GM18858 (cell line): ENCODE data around the gene CIT.

Source experiments
- ATAC-seq: cut with Tn5 transposase; IDR thresholded peaks from one replicate; pipeline ENCODE4 v1.9.1; 2021; ENCODE audit not compliant: unreplicated experiment

The CIT gene

GRCh38 chr12:119682639-119683252 is 194.4 kb downstream of the CIT start:
- no peak for ATAC-seq

- no peak for ATAC-seq
These were observed 195.1 kb downstream of the CIT start for GRCh38 chr12:119681728-119682638.

GRCh38 chr12:119681111-119681510 is 196.0 kb downstream of the CIT start:
- no peak for ATAC-seq

GRCh38 chr12:119679490-119679889 is 197.6 kb downstream of the CIT start:
- no peak for ATAC-seq

- no peak for ATAC-seq
These were observed 198.0 kb downstream of the CIT start for GRCh38 chr12:119679081-119679480.

- no peak for ATAC-seq
These were observed 198.7 kb downstream of the CIT start for GRCh38 chr12:119678459-119678858.

GRCh38 chr12:119676573-119676972 is 200.5 kb downstream of the CIT start:
- no peak for ATAC-seq

- no peak for ATAC-seq
These were observed 201.1 kb downstream of the CIT start for GRCh38 chr12:119676022-119676421.

GRCh38 chr12:119674560-119674959 is 202.6 kb downstream of the CIT start:
- no peak for ATAC-seq

- no peak for ATAC-seq
These were observed 203.5 kb downstream of the CIT start for GRCh38 chr12:119673634-119674033.

- no peak for ATAC-seq
These were observed 204.9 kb downstream of the CIT start for GRCh38 chr12:119672194-119672593.

GRCh38 chr12:119671070-119671469 is 206.1 kb downstream of the CIT start:
- ATAC-seq, result no peak

- ATAC-seq, result no peak
These were observed 207.2 kb downstream of the CIT start for GRCh38 chr12:119669744-119670472.

- no peak for ATAC-seq
These were observed 208.7 kb downstream of the CIT start for GRCh38 chr12:119668324-119668841.

GRCh38 chr12:119667577-119668323 is 209.4 kb downstream of the CIT start, which contains the start of gene PRKAB1:
Gene PRKAB1 (plus strand): TSS chr12:119668133. CDS start chr12:119668245, 112 bp downstream.
- ATAC-seq, result peak; percentile 91

- ATAC-seq, result no peak
These were observed 210.1 kb downstream of the CIT start for GRCh38 chr12:119666900-119667576.

GRCh38 chr12:119666226-119666795 is 210.8 kb downstream of the CIT start:
- ATAC-seq, result no peak

- ATAC-seq, result no peak
These were observed 211.8 kb downstream of the CIT start for GRCh38 chr12:119665164-119665929.

GRCh38 chr12:119664642-119665041 is 212.5 kb downstream of the CIT start:
- ATAC-seq, result no peak
